GM18951 (cell line): Measurements from ENCODE around the gene TMEM132C.

Experiments
- POLR2A ChIP-seq: IDR thresholded peaks from 4 replicates; pipeline ENCODE4 v1.6.1; 2011; ENCODE audit warnings: mild to moderate bottlenecking; ENCODE audit not compliant: insufficient read length, insufficient read depth; ENCODE audit errors: extremely low read depth
- in situ Hi-C: fragments of 300-500 bp; cut with MboI; formaldehyde crosslinking; loops from one replicate; pipeline ENCODE4 v1.12.0; 2022; ENCODE audit warnings: low sequenced_read_pairs, mixed read lengths, inconsistent platforms; ENCODE audit not compliant: unreplicated experiment

The TMEM132C gene

DNA sequence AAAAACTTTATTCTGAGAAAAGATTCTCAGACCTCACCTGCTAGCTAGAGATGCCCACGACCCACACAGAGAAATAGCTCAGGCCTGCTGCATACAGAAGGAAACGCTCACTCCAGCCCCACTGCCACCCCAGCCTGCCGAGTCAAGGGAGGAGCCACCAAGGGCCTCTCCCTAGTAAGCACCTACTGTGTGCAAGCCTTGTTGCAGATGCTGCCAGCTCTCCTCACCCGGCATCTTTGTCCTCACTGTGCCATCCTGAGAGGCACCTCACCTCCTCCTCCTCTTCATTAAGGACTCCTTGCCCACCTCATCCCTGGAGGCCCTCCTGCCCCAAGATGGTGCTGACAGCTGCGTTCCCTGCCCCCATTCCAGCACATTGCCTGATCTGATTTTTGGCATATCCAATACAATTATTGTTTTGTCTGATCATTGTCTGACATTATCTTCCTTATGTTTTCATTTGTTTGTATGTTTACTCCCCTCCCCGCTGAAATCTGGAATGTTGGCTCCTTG is 359.9 kb downstream of the TMEM132C start:
- in situ Hi-C loops, result loop anchor here (25.0 kb wide), 1 partner anchor 1285 kb away; the partner anchor contains the start of gene TMEM132D
- TF ChIP-seq POLR2A, result no peak

- TF ChIP-seq POLR2A, result no peak
- in situ Hi-C loops, result loop anchor here (25.0 kb wide), 1 partner anchor 1285 kb away; the partner anchor contains the start of gene TMEM132D
These were observed 360.7 kb downstream of the TMEM132C start for GRCh38 chr12:128627659-128628058.

DNA sequence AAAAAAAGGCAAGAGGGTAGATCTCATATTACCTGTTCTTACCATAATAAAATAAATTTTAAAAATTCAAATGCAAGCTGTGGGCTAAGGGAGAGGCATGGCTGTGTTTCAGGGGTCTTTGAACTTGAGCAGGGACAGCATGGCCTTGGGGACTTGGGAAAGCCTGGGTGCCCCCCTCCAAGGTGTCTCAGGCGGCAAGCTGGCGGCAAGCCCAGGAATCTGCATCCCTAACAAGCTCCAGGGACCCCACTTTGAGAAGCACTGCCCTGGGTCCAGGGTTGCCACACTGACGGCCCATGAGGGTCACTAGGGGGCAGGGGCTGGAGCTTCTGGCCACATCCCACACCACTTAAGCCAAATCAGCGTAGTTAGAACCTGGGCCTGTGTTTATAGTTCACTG is 363.0 kb downstream of the TMEM132C start:
- TF ChIP-seq POLR2A, result no peak
- in situ Hi-C loops, result loop anchor here (25.0 kb wide), 1 partner anchor 1282 kb away; the partner anchor contains the start of gene TMEM132D

DNA sequence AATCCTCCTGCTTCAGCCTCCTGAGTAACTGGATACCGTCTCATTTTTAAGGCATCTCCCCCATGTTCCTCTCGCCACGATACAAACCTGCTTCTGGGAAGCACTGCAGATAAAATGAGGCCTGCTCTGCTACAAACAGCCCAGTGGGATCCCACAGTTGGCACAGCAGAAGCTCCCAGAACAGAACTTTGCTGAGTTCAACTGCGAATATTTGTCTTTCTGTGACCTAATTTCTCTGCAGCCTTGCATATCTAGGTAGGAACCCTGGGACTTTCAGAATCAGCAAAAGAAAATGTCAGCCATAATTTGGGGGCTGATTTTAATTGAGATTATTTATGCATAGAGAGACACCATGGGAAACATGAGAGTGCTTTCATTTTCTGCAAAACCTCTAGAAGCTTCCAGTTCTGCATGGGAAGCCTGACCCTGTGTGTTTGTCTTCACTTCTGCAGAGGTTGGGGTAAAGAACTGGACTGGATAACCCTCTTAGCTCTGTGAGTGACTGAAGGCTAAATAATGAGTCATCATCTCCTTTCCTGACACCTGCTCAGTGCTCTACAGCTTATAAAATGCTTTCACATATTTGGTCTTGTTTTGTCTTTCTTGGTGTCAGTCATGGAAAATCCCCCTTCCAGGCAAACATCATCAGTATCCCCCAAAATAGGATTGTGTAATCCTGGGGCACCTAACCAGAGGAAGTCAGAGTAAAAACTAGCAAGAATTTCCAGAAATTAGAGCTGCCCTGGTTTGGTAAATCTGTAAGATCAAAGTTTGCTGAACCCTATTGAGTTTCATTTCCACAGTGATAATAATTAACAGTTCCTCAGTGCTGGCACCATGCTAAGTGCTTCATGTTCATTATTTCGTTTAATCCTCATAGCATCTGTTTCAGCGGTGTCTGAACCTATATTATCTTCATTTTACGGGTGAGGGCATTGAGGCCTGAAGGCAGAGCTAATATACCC is 371.0 kb downstream of the TMEM132C start:
- TF ChIP-seq POLR2A, result no peak
- in situ Hi-C loops, result loop anchor here (25.0 kb wide), 1 partner anchor 1274 kb away; the partner anchor contains the start of gene TMEM132D

GRCh38 chr12:128639089-128639488 is 372.1 kb downstream of the TMEM132C start:
- no peak for TF ChIP-seq POLR2A
- in situ Hi-C loops, result loop anchor here (25.0 kb wide), 1 partner anchor 1273 kb away; the partner anchor contains the start of gene TMEM132D

DNA sequence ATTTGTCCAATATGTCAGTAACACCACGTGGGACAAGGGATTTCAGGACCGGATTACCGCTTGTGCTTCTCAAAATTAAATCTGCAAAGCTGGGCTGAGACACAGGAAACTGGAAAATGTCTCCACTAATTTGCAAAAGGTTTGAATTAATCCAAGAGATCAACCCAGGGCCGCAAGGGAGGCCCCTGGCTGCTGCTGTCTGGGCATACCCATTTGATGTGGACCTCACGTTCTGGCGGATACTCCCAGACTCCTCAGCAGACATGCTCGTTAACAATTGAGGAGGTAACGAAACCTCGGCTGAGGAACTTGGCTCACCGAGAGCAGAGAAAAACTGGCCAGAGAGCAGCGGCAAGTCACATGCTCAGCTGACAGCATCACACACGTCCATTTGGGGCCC is 376.2 kb downstream of the TMEM132C start:
- in situ Hi-C loops, result loop anchor here (25.0 kb wide), 1 partner anchor 1269 kb away; the partner anchor contains the start of gene TMEM132D

GRCh38 chr12:128644664-128645296 is 377.8 kb downstream of the TMEM132C start:
- in situ Hi-C loops, result loop anchor here (25.0 kb wide), 1 partner anchor 1268 kb away; the partner anchor contains the start of gene TMEM132D

More for the DNA sequence above, 376.2 kb downstream of the TMEM132C start:
- TF ChIP-seq POLR2A, result no peak

DNA sequence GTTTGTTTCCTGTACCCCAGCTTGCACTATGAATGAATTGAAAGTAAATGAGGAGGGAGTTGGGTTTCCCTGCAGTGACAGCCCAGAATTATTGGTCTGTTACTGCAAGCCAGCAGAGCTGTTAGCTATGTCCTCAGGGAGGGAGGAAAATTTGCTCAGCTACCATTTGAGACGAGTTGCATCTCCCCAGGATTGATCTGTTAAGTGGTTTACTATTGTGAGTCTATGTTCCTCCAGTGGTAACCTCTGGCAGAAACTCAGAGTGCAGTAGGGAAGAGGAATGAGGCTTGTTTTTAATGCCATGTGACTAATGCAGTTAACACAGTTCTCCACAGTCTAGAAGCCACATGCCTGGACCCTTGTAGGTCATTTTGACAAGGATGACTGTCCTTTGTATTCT is 382.9 kb downstream of the TMEM132C start:
- no peak for TF ChIP-seq POLR2A
- in situ Hi-C loops, result loop anchor here (25.0 kb wide), 1 partner anchor 1262 kb away; the partner anchor contains the start of gene TMEM132D

More at GRCh38 chr12:128644664-128645296, 377.8 kb downstream of the TMEM132C start:
- TF ChIP-seq POLR2A, result no peak

GRCh38 chr12:128652136-128652751 is 385.3 kb downstream of the TMEM132C start:
- in situ Hi-C loops, result no loop called here
- no peak for TF ChIP-seq POLR2A

DNA sequence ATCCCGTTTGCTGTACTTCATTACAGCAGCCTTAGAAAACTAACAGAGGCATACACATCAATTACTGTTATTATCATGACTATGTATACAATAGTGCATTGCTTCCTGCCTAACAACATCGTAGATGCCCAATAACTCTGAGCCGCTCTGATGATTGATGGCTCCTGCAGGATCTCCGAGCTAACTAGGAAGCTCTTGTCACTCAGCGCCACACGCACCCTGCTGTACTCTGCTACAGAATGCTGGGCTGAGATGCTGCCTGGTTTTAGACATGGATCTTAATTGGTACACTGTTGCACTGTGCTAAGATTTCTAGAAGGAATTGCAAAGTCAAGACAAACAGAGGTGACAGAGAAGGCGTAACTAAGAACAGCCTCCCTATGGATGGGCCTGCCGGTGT is 387.5 kb downstream of the TMEM132C start:
- no peak for TF ChIP-seq POLR2A
- in situ Hi-C loops, result no loop called here

DNA sequence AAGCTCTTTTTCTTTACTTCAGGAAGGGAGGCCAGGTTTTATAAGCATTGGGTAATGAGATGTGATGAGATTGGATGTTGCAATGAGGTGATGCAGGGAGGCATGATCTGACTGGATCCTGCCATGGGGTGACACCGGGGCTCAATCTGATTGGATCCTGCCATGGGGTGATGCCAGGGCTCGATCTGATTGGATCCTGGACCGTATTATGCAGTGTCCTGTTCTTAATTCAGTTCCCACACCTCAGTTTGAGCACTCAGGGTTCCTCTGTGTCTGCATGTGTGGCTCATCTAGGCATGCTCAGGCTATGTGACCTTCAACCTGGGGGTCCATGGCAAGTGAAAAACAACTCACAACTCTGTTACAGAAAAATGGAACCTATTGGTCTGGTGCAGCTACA is 390.4 kb downstream of the TMEM132C start:
- TF ChIP-seq POLR2A, result no peak
- in situ Hi-C loops, result no loop called here

GRCh38 chr12:128660532-128661225 is 393.7 kb downstream of the TMEM132C start:
- no peak for TF ChIP-seq POLR2A
- in situ Hi-C loops, result no loop called here

DNA sequence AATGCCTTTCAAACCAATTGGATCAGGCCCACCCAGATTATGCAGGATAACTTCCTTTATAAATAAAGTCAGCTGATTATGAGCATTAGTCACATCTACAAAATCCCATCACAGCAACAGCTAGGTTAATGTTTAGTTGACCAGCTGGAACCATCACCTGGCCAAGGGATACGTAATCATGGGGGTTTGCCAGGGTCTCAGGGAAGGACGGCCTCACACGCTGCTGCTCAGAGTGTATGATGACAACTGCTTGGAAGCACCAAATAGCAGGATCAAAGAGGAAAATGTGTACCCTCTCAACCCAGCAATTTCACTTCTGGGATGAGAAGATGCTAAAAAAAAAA is 394.2 kb downstream of the TMEM132C start:
- TF ChIP-seq POLR2A, result no peak
- in situ Hi-C loops, result no loop called here
